ENCODE measurements around the gene SCN4B. TPM values are rescaled to one million over a fixed set of nuclear protein-coding genes. Genes with fewer than 3 reads are reported as not detected.

SCN4B gene
- total and polyA plus RNA-seq, 2 of the 4 experiments (the other 2 are of a cell fraction) = 0.18 to 0.44 TPM

- Histone ChIP-seq H3K23ac (ENCODE audit: low read depth, low read length) (no peak overlapping the region), H3K27me3 (ENCODE audit: control insufficient read depth, insufficient read depth, low read length) (peaks cover 7% of the 10 kb centered on the region; the same call in 1 of the 2 replicates), H3K14ac (replicated peaks; ENCODE audit: low read depth, low read length) (no peak overlapping the region), H3K79me1 (ENCODE audit: low read depth in 1 of 2, low read length in 2 of 2) (no peaks in the 10 kb centered on the region), H3K27ac (ENCODE audit: insufficient read depth, low read length) (no peak overlapping the region), H4K8ac (ENCODE audit: low read depth in 2 of 2, low read length in 2 of 2) (no peak overlapping the region), H2BK120ac (ENCODE audit: low read depth, low read length) (no peak overlapping the region), H3K36me3 (ENCODE audit: control insufficient read depth, insufficient read depth, low read length) (no peaks in the 10 kb centered on the region), H3K4me2 (ENCODE audit: low read depth, low read length) (no peak overlapping the region), H2BK15ac (ENCODE audit: low read depth, low read length) (no peak overlapping the region), H2BK5ac (ENCODE audit: low read depth, low read length, poor library complexity, severe bottlenecking) (no peak overlapping the region), H3K9me1 (ENCODE audit: insufficient read depth, low read length) (no peaks in the 10 kb centered on the region), H3K4ac (ENCODE audit: low read depth, low read length) (no peak overlapping the region), H3K4me1 (ENCODE audit: control insufficient read depth, insufficient read depth, low read length) (no peaks in the 10 kb centered on the region), H2AK5ac (ENCODE audit: low read depth, low read length) (no peak overlapping the region), H3K18ac (ENCODE audit: low read depth, low read length) (no peak overlapping the region), H3K9me3 (ENCODE audit: control insufficient read depth, insufficient read depth, low read length) (no peaks in the 10 kb centered on the region), H2AK9ac (replicated peaks; ENCODE audit: low read depth, low read length, poor library complexity) (no peak overlapping the region), H2AFZ (replicated peaks; ENCODE audit: low read length, poor library complexity) (no peak overlapping the region), H4K5ac (ENCODE audit: low read depth, low read length) (no peak overlapping the region), H3K4me3 (ENCODE audit: insufficient read depth, low read depth, low read length) (no peak overlapping the region), H3K9ac (ENCODE audit: low read depth, low read length) (no peak overlapping the region), H3K56ac (ENCODE audit: extremely low read depth, insufficient read depth, low read length) (no peak overlapping the region), H2BK20ac (ENCODE audit: low read depth, low read length) (no peak overlapping the region), H4K91ac (ENCODE audit: insufficient read depth, low read depth, low read length) (no peak overlapping the region), H4K20me1 (ENCODE audit: insufficient read depth, low read length) (no peaks in the 10 kb centered on the region)
- POLR2A ChIA-PET (ENCODE audit: unreplicated experiment) = no interaction called here
- DNase-seq (no peak), ATAC-seq (ENCODE audit: low read depth) (no peak)
- BruUV-seq (replicated peaks) = no TSS peak
- in situ Hi-C loops (cut with MboI; ENCODE audit: low sequenced_read_pairs) = no loop called here
- intact Hi-C loops (cut with micrococcal nuclease) = no loop called here
- dilution Hi-C loops (cut with HindIII; ENCODE audit: low sequenced_read_pairs, unreplicated experiment) = no loop called here
- WGBS, 2 experiments (ENCODE audit: extremely low coverage in 2 of 2, insufficient read length in 1 of 2) = 0% methylated on average over 1 of the region's 3 CpGs; no CpG with 5 or more reads in 1 of the 2 experiments
- CTCF ChIA-PET = no interaction called here
- TF ChIP-seq SMC3 (IDR thresholded peaks at IDR 0.05; ENCODE audit: low read depth, low read length) (no peak), RAD21 (IDR thresholded peaks at IDR 0.05; ENCODE audit: low read length) (no peak), RCOR1 (IDR thresholded peaks at IDR 0.05; ENCODE audit: insufficient replicate concordance, low read length) (no peak), RFX5 (IDR thresholded peaks at IDR 0.05; ENCODE audit: low read depth, low read length) (no peak), POLR2A (IDR thresholded peaks at IDR 0.05; ENCODE audit: low read depth, low read length) (no peak), MAFK (IDR thresholded peaks at IDR 0.05; ENCODE audit: low read depth, low read length) (no peak)
- TF ChIP-seq, protein P1, sequence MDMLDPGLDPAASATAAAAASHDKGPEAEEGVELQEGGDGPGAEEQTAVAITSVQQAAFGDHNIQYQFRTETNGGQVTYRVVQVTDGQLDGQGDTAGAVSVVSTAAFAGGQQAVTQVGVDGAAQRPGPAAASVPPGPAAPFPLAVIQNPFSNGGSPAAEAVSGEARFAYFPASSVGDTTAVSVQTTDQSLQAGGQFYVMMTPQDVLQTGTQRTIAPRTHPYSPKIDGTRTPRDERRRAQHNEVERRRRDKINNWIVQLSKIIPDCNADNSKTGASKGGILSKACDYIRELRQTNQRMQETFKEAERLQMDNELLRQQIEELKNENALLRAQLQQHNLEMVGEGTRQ (IDR thresholded peaks at IDR 0.05; ENCODE audit: low read depth, low read length) = no peak
Measured at GRCh38 chr11:118100691-118101232, 51.9 kb downstream of the SCN4B start.
